Ascending aorta (tissue), 2 donors: ENCODE data around the gene FBXW11. TPM values are rescaled to one million over a fixed set of nuclear protein-coding genes. Genes with fewer than 3 reads are reported as not detected.

ENCODE experiments used
- DNase-seq, 2 donors: peaks; one replicate each; pipeline ENCODE4 v3.0.0-alpha.2; 2019; ENCODE audit warnings: low spot score in 2 of 2
- H3K27ac ChIP-seq, 2 donors: fragments of 200-600 bp; sonication (generic); one replicate each; pipeline ENCODE4 v1.5.1; 2016 to 2017; ENCODE audit warnings: mild to moderate bottlenecking in 1 of 2
- H3K27me3 ChIP-seq: fragments of 200-600 bp; sonication (generic); one replicate; pipeline ENCODE4 v1.5.1; 2017
- H3K36me3 ChIP-seq, 2 donors: fragments of 200-600 bp; sonication (generic); one replicate each; pipeline ENCODE4 v1.5.1; 2016
- H3K4me1 ChIP-seq, 2 donors: fragments of 200-600 bp; sonication (generic); one replicate each; pipeline ENCODE4 v1.5.1; 2016 to 2017; ENCODE audit warnings: mild to moderate bottlenecking in 1 of 2
- H3K4me3 ChIP-seq, 2 donors: fragments of 200-600 bp; sonication (generic); one replicate each; pipeline ENCODE4 v1.5.1; 2016 to 2017; ENCODE audit warnings: mild to moderate bottlenecking in 1 of 2
- H3K9me3 ChIP-seq, 2 donors: fragments of 200-600 bp; sonication (generic); one replicate each; pipeline ENCODE4 v1.5.1; 2016
- CTCF ChIP-seq, 3 experiments: fragments of 200-600 bp in 2 of 3; fragments of 450-650 bp in 1 of 3; sonication (generic) in 2 of 3; IDR thresholded peaks; one replicate each; pipeline ENCODE4 v1.5.1; 2016 to 2019; ENCODE audit warnings: antibody characterized with exemption in 3 of 3, mild to moderate bottlenecking in 1 of 3, moderate library complexity in 1 of 3
- intact Hi-C: fragments of 100-400 bp; cut with DNase I; formaldehyde crosslinking; loops from one replicate; pipeline ENCODE4 v1.15.1; 2023
- total RNA-seq: library from RNA; depleted of rRNA; stranded (reverse); fragments of >200 nt; gene quantifications from one replicate; pipeline ENCODE4 v1.1.0, GENCODE V29; 2016

FBXW11 gene
- total RNA-seq, 1 donor from 2014 or later: 34.6 TPM

GRCh38 chr5:171840711-171841522, 165.5 kb downstream of the FBXW11 start:
- no peak for TF ChIP-seq CTCF (IDR thresholded peaks at IDR 0.05)
- Histone ChIP-seq H3K36me3 (no peaks in the 10 kb centered on the region), H3K27ac (no peak overlapping the region), H3K27me3 (no peaks in the 10 kb centered on the region), H3K4me1 (no peaks in the 10 kb centered on the region), H3K4me3 (no peak overlapping the region), H3K9me3 (no peaks in the 10 kb centered on the region)
- intact Hi-C loops: no loop called here
- DNase-seq: no peak

- H3K9me3 ChIP-seq: no peaks in the 10 kb centered on the region
- H3K36me3 ChIP-seq: no peaks in the 10 kb centered on the region
- H3K4me1 ChIP-seq: no peaks in the 10 kb centered on the region
- no peaks in the 10 kb centered on the region for H3K27me3 ChIP-seq
- TF ChIP-seq CTCF (IDR thresholded peaks at IDR 0.05): no peak
- intact Hi-C loops: no loop called here
- DNase-seq: no peak
- H3K27ac ChIP-seq: no peak overlapping the region
- no peak overlapping the region for H3K4me3 ChIP-seq
Observed at GRCh38 chr5:171840066-171840465, 166.4 kb downstream of the FBXW11 start.

- Histone ChIP-seq H3K27ac (no peak overlapping the region), H3K27me3 (no peaks in the 10 kb centered on the region), H3K4me1 (no peaks in the 10 kb centered on the region), H3K36me3 (no peaks in the 10 kb centered on the region), H3K4me3 (no peak overlapping the region), H3K9me3 (no peaks in the 10 kb centered on the region)
- no peak for TF ChIP-seq CTCF (IDR thresholded peaks at IDR 0.05)
- intact Hi-C loops: no loop called here
- DNase-seq: no peak
Observed at GRCh38 chr5:171839112-171839511, 167.3 kb downstream of the FBXW11 start.

- DNase-seq: no peak
- TF ChIP-seq CTCF (IDR thresholded peaks at IDR 0.05): no peak
- intact Hi-C loops: no loop called here
- H3K36me3 ChIP-seq: no peaks in the 10 kb centered on the region
- H3K27me3 ChIP-seq: no peaks in the 10 kb centered on the region
- H3K27ac ChIP-seq: no peak overlapping the region
- no peaks in the 10 kb centered on the region for H3K4me1 ChIP-seq
- no peaks in the 10 kb centered on the region for H3K9me3 ChIP-seq
- no peak overlapping the region for H3K4me3 ChIP-seq
Observed at GRCh38 chr5:171838066-171838465, 168.4 kb downstream of the FBXW11 start.

- no peak overlapping the region for H3K4me3 ChIP-seq
- no peaks in the 10 kb centered on the region for H3K27me3 ChIP-seq
- DNase-seq: no peak
- TF ChIP-seq CTCF (IDR thresholded peaks at IDR 0.05): no peak
- no peaks in the 10 kb centered on the region for H3K9me3 ChIP-seq
- no peak overlapping the region for H3K27ac ChIP-seq
- intact Hi-C loops: no loop called here
- no peaks in the 10 kb centered on the region for H3K4me1 ChIP-seq
- no peaks in the 10 kb centered on the region for H3K36me3 ChIP-seq
Observed at GRCh38 chr5:171837522-171837921, 168.9 kb downstream of the FBXW11 start.
